ENCODE measurements around the gene MYH11.

MYH11 gene

DNA sequence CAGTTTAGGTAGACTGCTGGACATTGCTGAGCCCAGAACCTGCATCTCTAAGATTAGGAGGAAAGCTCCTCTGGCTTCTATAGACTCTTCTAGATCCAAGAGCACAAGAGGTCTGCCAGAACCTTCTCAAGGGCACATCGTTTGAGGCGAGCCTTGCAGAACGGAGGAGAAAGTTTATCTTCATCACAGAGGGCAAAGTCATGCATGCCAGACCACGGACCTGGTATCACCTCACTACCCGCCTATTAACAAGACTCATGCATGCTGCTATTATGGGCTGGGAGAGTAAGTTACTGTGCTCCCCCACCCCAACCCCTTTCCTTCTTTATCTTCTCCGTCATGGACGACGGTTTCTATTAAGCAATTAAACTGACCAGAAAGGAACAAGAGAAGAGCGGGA is 23.3 kb downstream of the MYH11 start:
- H3F3A ChIP-seq (ENCODE audit: insufficient read depth, low read length), result no peaks in the 10 kb centered on the region
- no peak overlapping the region for H2AFZ ChIP-seq (ENCODE audit: low read length)
- H3K27ac ChIP-seq (ENCODE audit: low read depth, low read length, poor library complexity, severe bottlenecking), result no peak overlapping the region
- TF ChIP-seq, protein P1, sequence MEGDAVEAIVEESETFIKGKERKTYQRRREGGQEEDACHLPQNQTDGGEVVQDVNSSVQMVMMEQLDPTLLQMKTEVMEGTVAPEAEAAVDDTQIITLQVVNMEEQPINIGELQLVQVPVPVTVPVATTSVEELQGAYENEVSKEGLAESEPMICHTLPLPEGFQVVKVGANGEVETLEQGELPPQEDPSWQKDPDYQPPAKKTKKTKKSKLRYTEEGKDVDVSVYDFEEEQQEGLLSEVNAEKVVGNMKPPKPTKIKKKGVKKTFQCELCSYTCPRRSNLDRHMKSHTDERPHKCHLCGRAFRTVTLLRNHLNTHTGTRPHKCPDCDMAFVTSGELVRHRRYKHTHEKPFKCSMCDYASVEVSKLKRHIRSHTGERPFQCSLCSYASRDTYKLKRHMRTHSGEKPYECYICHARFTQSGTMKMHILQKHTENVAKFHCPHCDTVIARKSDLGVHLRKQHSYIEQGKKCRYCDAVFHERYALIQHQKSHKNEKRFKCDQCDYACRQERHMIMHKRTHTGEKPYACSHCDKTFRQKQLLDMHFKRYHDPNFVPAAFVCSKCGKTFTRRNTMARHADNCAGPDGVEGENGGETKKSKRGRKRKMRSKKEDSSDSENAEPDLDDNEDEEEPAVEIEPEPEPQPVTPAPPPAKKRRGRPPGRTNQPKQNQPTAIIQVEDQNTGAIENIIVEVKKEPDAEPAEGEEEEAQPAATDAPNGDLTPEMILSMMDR (IDR thresholded peaks at IDR 0.05; ENCODE audit: low read length), result no peak
- TF ChIP-seq EZH2 (IDR thresholded peaks at IDR 0.05; ENCODE audit: borderline replicate concordance, low read length), result no peak
- H3K27me3 ChIP-seq (ENCODE audit: insufficient read depth, low read length), result no peaks in the 10 kb centered on the region
- H4K20me1 ChIP-seq (ENCODE audit: insufficient read depth, low read length), result no peaks in the 10 kb centered on the region
- H3K4me2 ChIP-seq (ENCODE audit: low read length), result no peak overlapping the region
- no peak overlapping the region for H3K4me3 ChIP-seq (ENCODE audit: low read depth, low read length, poor library complexity, severe bottlenecking)
- H3K4me1 ChIP-seq (ENCODE audit: insufficient read depth, low read length, severe bottlenecking), result no peaks in the 10 kb centered on the region
- H3K36me3 ChIP-seq (ENCODE audit: insufficient read depth, low read length), result no peaks in the 10 kb centered on the region
- no peaks in the 10 kb centered on the region for H3K9me3 ChIP-seq (ENCODE audit: low read length)
- no peak overlapping the region for H3K9ac ChIP-seq (ENCODE audit: low read length)
- H3K9me2 ChIP-seq (ENCODE audit: low read depth, low read length), result no peaks in the 10 kb centered on the region
- no peaks in the 10 kb centered on the region for H3K79me2 ChIP-seq (ENCODE audit: insufficient read depth, low read length)

DNA sequence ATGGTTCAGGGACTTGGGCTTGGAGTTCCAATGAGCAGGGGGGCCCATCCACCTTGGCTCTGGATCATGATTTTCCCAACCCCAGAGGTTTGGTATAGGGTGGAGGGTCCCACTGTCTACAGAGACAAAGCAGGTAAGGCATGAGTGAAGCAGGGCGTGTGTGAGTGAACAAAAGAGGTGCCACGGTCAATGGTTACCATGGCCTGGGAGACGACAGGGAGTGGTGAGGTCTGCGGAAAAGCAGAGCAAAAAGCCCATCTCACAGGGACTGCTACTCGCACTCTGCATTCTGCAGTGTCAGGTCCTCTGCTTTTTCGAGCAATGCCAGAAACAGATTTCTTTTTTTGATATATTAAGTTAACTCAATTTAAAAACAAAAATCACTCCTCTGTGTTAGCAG is 24.6 kb downstream of the MYH11 start:
- H3F3A ChIP-seq (ENCODE audit: insufficient read depth, low read length), result no peaks in the 10 kb centered on the region
- no peak overlapping the region for H3K9ac ChIP-seq (ENCODE audit: low read length)
- H3K27me3 ChIP-seq (ENCODE audit: insufficient read depth, low read length), result no peaks in the 10 kb centered on the region
- no peaks in the 10 kb centered on the region for H3K4me1 ChIP-seq (ENCODE audit: insufficient read depth, low read length, severe bottlenecking)
- H3K4me3 ChIP-seq (ENCODE audit: low read depth, low read length, poor library complexity, severe bottlenecking), result no peak overlapping the region
- no peak overlapping the region for H2AFZ ChIP-seq (ENCODE audit: low read length)
- no peaks in the 10 kb centered on the region for H3K9me3 ChIP-seq (ENCODE audit: low read length)
- H3K36me3 ChIP-seq (ENCODE audit: insufficient read depth, low read length), result no peaks in the 10 kb centered on the region
- no peaks in the 10 kb centered on the region for H3K79me2 ChIP-seq (ENCODE audit: insufficient read depth, low read length)
- H3K4me2 ChIP-seq (ENCODE audit: low read length), result no peak overlapping the region
- TF ChIP-seq EZH2 (IDR thresholded peaks at IDR 0.05; ENCODE audit: borderline replicate concordance, low read length), result no peak
- TF ChIP-seq, protein P1 (IDR thresholded peaks at IDR 0.05; ENCODE audit: low read length), result no peak
- no peaks in the 10 kb centered on the region for H4K20me1 ChIP-seq (ENCODE audit: insufficient read depth, low read length)
- H3K9me2 ChIP-seq (ENCODE audit: low read depth, low read length), result no peaks in the 10 kb centered on the region
- no peak overlapping the region for H3K27ac ChIP-seq (ENCODE audit: low read depth, low read length, poor library complexity, severe bottlenecking)

DNA sequence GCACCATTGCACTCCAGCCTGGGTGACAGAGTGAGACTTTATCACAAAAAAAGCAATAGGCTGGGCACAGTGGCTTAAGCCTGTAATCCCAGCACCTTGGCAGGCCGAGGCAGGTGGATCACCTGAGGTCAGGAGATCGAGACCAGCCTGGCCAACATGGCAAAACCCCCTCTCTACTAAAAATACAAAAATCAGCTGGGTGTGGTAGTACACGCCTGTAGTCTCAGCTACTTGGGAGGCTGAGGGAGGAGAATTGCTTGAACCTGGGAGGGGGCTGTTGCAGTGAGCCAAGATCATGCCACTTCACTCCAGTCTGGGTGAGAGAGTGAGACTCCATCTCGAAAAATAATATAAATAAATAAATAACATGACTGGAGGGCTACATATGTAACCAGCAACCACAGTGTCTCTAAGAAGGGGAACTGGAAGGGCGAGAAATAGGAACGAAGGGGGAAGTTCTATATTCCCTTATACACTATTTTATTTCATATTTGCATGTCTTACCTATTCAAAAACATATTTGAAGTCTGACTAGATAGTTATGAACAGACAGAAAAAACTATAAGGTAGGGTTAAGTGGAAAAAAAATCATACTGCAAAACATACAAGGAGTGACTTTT is 25.9 kb downstream of the MYH11 start:
- TF ChIP-seq, protein P1 (IDR thresholded peaks at IDR 0.05; ENCODE audit: low read length), result no peak
- no peak for TF ChIP-seq EZH2 (IDR thresholded peaks at IDR 0.05; ENCODE audit: borderline replicate concordance, low read length)
- Histone ChIP-seq H3K9me3 (ENCODE audit: low read length) (no peaks in the 10 kb centered on the region), H3K4me1 (ENCODE audit: insufficient read depth, low read length, severe bottlenecking) (no peaks in the 10 kb centered on the region), H3K4me3 (ENCODE audit: low read depth, low read length, poor library complexity, severe bottlenecking) (no peak overlapping the region), H3F3A (ENCODE audit: insufficient read depth, low read length) (no peaks in the 10 kb centered on the region), H2AFZ (ENCODE audit: low read length) (no peak overlapping the region), H3K27ac (ENCODE audit: low read depth, low read length, poor library complexity, severe bottlenecking) (no peak overlapping the region), H3K36me3 (ENCODE audit: insufficient read depth, low read length) (no peaks in the 10 kb centered on the region), H3K4me2 (ENCODE audit: low read length) (no peak overlapping the region), H3K27me3 (ENCODE audit: insufficient read depth, low read length) (no peaks in the 10 kb centered on the region), H3K9ac (ENCODE audit: low read length) (no peak overlapping the region), H3K79me2 (ENCODE audit: insufficient read depth, low read length) (no peaks in the 10 kb centered on the region), H4K20me1 (ENCODE audit: insufficient read depth, low read length) (no peaks in the 10 kb centered on the region), H3K9me2 (ENCODE audit: low read depth, low read length) (no peaks in the 10 kb centered on the region)

Data from OCI-LY1 (cell line).